DMS 273 treated with DMSO at 0.1 percent for 48 hours (cell line): ENCODE measurements around the gene GOLGA6L7.
A peak's percentile ranks its signal among the peaks of the same experiment; 100 is the strongest.
"Not testable (repeated sequence)": the region's sequence is repeated elsewhere in the genome, so short reads cannot be mapped to it uniquely, and the experiment has no call there.

ENCODE experiments used
- DNase-seq: peaks from one replicate; lab custom pipeline; 2025; lab: John Stamatoyannopoulos, UW

The GOLGA6L7 gene, protein sequence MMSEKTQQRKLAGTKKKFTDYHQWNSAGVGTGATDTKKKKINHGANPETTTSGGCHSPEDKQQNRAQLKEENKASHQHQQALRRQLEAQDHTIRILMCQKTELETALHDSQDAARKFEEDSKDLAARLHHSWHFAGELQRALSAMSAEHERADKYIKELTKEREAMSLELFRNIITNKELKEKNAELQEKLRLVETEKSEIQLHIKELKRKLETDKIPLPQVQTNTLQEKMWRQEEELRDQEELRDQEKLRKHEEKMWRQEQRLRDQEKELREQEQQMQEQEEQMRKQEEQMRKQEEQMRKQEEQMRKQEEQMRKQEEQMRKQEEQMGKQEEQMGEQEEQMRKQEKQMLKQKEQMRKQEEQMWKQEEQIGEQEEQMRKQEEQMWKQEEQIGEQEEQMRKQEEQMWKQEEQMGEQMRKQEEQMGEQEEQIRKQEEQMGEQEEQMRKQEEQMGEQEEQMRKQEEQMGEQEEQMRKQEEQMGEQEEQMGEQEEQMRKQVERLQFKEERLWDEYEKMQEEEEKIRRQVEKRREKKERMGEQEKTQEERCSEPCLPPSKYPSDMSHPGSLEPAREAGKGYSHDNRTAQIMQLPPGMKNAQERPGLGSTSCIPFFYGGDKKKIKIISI

DNA sequence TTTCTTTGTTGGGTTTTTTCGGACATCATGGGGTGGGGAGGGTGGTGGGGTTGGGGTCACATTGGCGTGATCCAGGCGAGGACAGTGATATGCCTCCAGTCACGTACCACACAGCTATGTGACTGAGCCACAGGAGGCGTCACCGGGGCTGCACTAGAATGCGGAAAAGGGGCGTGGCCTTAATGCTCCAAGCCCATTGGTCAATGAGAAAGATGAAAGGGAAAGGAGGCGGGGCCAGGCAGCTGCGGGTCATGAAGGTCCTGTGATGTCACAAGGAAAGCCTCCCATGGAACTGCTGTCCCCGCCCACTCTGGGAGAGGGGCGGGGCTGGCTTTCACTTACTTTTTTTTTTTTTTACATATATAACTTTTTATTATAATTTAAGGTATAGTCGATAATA, at the start of gene GOLGA6L7:
GOLGA6L7 (minus strand) TSS at position 124 of the 400 bp plus-strand sequence; CDS start at position 29, 95 bp downstream.
- DNase-seq = not testable (repeated sequence)

DNA sequence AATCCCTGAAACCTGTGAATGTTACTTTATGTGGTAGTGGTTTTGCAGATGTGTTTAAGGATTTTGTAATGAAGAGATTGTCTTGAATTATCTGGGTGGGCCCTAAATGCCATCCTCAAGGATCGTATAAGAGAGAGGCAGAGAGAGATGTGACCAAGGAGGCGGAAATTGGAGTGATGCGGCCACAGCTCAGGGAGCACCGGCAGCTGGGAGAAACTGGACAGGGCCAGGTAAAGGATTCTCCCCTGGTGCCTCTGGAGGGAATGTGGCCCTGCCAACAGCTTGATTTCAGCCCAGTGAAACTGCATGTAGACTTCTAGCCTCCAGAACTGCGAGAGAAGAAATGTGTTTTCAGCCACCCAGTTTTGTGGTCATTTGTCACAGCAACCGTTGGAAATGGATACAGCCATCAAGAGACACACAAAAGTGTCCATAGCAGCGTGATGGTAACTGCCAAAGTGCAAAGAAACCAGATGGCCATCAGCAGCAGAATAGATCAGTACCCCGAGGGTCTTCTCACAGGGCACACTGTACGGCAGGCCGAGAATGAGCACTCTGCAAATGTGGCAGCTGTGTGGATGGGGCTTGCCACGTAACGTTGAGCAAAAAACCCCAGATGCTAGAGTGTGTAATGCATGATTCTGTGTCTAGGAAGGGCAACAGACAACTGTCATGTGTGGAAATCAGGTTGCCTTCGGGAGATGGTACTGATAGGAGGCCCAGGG, 49.6 kb upstream of the GOLGA6L7 start:
- no peak for DNase-seq

DNA sequence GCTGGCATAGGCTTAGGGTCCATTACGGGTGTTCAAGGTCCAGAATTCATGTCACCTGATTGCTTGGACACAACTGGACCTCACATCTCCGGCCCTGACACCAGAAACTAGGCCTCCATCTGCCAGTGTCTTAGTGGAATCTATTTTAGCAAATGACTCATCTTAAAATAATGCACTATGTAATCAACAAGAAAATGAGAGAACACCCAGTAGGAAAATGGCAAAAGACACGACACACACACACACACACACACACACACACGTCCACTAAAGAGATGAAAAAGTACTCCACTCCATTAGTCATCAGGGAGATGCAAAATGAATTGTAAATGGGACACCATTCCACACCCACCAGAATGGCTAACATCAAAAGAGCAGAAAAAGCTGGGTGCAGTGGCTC, 48.5 kb upstream of the GOLGA6L7 start:
- no peak for DNase-seq

DNA sequence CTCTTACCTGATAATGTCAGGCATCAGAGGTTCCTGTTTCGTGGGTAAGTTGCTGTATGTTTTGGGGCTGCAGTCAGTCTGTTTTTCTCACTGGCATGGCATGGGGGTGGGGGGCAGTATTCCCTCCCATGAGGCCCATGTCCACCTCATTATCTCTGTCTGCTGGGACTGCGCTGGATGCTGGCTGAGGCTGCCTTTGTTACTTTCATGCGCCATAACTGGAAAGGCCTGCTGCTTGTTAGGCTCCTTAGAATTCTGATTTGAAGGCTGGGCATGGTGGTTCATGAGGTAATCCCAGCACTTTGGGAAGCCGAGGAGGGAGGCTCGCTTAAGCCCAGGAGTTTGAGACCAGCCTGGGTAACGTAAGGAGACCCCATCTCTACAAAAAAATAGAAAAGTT, 47.1 kb upstream of the GOLGA6L7 start:
- DNase-seq = no peak

DNA sequence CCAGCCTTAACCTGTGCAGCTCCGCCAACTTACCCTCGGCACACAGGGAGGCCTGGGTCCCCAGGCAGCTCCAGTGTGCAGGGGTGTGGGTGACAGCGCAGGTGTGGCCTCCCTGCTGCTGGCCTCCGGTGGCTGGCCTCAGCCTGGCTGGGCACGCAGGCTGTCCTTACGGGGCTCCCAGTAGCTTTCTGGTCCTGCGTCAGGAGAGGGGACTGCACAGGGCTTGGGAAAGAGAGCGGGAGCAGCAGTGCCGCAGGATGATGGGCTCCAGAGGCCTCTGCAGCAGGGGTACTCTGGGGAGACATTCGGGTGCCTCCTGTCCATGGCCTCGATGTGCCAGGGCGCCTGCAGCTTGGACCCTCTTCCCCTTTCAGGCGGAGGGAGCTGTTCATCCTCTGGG, 46.7 kb upstream of the GOLGA6L7 start:
- DNase-seq = no peak

DNA sequence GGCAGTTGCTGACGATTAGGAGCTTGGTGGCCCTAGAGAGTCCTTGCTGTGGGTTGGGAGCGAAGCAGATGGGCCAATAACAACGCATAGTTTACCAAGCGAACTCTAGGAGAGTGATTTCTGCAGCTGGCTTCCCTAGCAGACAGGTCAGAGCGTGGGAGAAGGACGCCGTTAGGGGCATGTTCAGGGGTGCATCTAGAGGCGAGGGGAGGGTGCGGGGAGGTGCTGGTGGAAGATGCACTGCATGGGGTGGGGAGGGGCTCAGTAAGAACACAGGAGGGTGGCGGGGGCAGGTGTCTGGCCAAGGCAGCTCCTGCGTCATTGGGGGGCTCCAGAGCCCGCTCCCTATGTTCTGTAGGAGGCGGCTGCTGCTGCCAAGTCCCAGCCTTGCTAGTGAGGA, 46.2 kb upstream of the GOLGA6L7 start:
- DNase-seq = no peak

DNA sequence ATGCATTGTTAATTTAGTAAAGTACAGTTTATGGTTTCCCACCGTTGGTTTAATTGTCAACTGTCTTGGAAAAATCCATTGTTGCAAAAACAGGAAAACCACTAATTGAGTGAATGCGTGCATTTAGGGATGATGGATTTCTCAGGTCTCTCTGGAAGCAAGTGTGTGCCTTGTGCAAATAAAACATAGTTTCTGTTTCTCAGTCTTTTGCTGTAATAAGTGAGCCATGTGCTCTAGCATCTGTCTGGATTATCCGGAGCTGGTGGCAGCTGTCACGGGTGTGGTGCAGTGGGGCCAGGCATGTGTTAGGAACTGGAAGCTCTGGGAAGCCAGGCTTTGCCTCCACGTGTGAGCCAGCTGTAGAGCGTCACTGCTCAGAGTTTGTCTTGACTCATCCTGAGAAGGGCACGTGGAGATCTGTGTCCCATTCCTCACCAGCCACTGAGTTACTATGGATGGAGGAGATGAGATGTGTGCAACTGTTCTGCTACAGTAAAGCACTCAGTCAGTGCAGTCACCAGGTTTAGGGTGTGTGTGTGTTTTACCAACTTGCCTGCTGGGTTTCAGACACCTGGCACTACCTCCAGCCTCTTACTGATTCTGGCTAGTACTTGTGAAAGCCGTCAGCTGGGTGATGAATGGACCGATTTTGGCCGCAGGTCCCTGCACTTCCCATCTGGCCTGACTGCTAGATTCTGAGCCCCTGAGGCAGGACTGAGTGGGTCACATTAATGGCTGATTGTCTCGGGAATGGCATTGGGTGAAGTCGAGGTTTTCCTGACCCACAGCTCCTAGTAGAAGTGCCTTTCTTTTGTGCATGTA, 44.6 kb upstream of the GOLGA6L7 start:
- DNase-seq = peak; percentile 84

DNA sequence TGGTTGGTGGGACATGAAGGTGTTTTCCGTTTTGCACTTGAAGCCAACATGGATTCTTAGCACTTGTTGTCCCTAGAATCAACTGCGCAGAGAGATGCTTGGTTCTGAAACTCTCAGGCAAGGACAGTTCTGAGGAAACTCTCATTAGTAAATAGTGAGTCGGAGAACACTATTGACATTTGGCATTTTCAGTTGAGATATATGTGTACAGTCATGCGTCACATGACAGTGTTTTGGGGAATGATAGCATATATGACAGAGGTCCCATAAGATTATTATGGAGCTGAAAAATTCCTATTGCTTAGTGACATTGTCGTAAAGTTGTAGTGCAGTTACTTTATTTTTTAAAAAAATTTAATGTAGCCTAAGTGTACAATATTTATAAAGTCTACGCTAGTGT, 43.1 kb upstream of the GOLGA6L7 start:
- DNase-seq = no peak

DNA sequence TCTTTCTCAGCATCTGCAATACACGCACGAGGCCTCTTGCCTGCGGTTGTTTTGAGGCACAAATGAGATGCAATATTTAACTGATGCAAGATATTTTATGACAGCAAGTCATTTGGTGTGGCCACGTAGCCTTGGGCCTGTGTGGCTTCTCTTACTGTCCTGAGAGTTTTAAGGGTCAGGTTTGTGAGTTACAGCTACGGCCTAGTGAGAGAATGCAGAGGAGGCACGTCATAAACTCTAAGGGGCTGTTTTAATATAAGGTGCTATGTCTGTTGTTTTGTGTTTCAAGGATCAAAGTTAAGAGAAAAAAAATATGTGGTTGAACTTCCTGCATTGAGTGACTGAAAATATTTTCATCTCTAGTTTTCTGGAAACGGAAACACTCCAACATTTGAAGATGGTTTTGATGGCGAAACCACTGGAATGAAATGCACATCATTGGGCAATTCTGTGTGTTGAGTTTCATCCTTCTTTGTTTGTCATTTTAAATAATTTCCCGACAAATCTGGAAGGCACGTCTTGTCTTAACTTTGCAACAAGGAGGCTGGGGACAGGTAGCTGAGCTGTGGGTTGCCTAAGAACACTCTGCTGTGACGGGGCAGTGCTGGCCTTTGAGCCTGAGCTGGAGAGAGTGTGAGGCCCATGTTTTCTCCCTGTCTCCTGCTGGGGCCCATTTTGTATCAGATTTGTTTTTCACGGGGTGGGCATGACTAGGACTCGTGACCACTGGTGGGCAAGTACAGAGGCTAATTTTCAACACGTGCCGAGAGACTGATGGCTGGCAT, 42.5 kb upstream of the GOLGA6L7 start:
- no peak for DNase-seq

DNA sequence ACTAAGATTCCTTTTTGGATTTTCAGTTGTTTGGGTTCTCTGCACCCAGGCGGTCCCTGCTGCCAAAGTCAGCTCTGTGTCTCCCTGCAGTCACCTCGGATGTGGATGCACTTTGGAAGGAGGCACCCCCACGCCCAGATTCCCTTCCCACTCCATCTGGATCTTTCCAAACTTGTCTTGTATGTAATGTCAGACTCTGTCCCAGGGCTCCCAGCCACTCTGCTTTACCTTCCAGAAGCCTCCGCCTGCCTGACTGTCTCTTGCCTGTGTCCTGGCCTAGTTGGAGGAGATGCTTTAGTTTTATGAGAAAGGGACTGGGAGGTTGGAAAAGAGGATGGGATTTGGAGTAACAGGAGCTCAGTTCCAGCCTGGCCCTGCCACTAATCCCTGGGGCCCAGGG, 41.8 kb upstream of the GOLGA6L7 start:
- DNase-seq = not testable (repeated sequence)

DNA sequence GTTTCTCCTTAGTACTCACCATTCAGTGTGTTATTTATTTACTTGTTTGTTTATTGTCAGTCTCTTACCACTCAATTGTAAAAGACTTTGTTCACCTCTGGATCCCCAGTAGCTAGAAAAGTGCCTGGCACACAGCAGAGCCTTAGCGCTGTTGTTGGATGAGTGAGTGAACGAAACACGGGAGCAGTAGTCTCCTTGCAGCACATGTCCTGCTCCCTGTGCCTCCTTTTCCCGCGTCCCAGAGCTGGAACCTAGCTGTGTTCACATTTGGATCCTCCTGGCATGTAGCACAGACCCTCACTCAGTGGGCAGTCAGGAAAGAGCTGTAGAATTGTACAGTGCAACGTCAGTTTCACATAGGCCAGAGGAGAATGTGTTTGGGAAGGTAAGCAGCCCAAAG, 41.4 kb upstream of the GOLGA6L7 start:
- not testable (repeated sequence) for DNase-seq

DNA sequence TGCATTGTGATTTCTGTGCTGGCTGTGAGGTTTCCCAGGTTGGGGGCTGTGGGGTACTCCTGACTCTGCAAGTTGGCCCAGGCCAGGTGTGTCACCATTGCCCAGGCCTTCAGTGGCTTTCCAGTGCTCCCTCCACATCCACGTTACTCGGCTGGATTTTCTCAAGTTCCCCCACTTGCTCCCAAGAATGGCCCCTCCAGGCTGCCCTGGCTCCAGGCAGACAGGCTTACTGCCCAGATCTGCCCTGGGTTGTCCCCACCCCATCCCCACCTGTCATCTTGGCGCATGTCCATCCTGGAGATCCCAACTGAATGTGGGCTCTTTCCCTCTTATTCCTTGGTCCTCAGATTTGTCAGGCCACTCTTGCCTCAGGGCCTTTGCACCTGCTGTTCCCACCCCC, 40.9 kb upstream of the GOLGA6L7 start:
- DNase-seq = peak; percentile 14

DNA sequence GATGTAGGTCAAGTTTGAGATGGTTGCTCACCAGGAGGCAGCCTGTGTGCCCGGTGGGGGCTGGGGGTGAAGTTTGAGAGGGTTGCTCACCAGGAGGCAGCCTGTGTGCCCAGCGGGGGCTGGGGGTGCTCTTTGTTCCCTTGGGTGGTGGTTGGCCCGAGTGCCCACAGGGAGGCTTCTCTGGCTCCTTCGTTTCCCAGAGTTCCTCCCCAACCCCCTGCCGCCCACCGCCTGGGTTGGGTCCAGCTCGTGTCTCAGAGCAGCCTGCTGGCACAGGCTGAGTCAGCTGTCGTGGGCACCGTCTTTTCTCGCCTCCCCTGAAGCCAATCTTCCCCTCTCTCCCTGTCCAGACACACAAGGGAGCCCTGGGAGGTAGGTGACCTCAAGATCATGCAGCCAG, 40.5 kb upstream of the GOLGA6L7 start:
- no peak for DNase-seq

DNA sequence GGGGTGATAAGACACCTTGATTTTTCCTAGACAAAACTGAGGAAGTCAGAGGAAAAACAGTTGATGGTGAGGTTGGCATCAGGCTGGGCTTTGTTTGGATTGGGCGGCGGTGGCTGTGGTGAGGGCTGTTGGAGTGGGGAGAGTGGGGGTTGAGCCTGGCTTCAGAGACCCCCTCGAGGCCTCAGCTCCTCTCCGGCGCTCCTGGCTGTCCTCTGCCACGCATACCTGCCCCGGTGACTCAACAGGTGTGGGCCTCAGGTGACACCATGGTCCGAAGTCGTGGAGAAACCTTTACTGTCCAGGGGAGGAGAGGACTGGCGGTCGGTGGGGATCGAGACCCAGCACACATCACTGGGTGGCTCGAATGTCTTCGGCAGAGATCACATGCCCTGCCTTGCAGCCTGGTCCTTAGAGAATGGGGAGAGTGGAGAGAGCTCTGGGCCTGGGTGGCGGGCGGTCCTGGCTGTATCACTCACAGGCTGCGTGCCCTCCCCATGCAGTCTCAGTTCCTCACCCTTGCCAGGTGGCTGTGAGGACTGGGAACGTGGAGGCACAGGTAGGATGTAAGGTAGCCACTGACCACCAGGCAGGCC, 40.0 kb upstream of the GOLGA6L7 start:
- no peak for DNase-seq

DNA sequence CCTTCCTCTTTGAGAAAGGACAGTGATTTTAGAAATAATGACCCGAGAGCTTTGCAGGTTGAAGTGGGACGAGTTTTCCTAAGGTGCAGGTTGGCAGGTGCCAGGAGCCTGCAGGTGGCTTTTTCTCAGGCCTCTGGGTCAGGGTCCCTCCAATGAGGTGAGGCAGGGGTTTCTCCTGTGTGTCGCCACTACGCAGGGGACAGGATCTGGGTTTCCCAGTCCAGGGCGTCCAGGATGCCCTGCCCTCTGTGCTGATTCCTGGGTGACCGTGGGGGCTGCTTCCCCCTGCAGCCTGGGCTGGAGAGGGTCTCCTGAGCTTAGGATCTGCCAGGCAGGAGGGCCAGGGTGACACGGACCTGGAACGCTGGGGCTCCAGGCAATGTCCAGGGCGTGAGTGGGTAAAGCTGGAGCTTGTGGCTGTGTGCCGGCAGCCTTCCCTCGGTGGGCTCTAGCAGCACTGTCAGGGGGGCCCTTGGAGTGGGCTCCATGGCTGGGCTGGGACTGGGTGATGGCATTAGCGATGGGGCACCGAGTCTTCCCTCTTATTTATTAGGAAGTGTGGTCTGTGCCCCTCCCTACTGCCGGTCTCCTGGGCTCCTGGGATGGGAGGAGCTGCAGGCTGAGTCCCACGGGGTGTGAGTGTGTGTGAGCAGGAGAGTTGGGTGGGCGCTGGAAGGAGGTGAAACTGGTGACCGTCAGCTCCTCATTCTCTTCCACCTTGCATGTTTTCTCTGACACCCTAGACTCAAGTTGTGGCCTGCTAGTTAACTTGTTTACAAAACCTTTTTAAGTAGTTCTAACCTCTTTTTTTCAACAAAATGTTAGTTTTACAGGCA, 39.1 kb upstream of the GOLGA6L7 start:
- DNase-seq = no peak

DNA sequence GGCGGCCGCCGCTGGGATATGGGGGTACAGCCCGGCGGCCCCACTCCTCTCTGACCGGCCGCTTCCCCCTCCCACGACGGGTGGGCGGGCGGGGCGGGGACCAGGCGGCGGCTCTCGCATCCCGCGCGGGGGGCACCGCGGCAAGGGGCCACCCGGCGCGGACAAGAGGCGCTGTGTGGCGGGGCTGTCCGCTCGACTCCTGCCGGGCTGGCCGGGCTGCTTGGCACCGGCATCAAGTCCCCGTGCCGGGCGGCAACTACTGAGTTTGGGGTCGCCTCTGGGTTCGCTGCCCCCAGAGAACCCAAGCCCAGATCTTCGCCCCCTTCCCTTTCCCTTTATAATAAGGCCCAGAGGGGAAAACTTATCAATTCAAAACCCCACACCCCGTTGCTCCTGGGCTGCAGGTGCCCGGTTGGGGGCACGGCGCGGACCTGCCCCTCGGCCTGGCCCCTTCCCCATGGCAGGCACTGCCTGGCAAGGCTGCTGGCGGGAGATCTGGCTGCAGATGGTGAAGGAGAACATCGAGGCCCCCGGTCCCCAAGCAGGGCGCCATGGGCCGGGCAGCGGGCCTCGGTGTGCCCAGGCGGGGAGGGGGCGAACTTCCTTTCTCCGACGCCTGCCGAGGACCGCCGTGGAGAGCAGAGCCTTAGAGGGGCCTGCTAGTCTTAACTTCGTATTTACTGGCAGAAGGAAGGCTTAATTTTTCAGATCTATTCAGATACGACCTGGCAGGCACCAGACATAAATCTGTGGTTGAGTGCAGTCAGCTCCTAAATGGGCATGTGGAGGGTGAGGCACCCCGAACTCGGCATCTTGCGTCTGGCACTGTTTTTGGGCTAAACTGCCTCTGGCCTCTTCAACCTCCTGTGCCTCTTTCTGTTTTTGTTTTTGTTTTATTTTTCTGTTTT, 38.2 kb upstream of the GOLGA6L7 start:
- DNase-seq = no peak

DNA sequence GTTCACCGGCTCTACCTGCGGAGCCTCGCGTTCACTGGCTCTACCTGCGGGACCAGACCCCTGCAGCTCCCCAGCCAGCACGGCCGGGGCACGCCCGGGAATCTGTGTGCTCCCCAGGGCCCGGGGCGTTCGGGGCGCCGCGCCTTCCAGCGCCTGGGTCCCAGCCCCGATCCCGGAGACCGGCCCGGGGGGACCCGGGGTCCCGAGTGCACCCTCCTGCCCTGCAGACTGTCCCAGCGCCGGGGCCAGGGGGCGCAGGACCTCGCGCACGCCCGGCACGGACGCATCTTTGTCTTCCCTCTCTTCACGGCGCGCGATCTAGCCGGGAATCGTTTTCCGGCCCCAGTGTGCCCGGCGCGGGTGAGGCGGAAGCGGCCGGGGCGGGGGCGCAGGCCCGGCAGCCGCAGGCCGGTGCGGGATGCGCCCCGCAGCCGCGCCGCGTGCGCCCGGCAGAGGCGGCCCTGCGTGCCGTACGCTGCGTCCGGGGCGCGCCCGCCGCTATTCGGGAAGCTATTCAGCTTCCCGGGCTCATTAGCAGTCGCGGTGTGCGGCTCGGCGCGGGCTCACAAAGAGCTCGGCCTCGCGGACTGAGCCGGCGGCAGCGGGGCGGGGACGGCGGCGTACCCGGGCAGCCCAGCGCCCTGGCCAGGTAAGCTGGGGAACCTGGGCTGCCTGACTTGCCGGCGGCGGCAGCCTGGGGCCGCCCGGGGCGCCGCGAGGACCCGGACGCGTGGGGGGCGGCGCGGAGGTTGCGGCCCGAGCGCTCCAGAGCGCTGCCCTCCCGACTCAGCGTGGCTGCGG, 37.4 kb upstream of the GOLGA6L7 start, which contains the start of gene APBA2:
APBA2 (plus strand) TSS at position 345 of the 801 bp plus-strand sequence. CDS start 167,911 bp downstream, outside the sequence.
- no peak for DNase-seq

DNA sequence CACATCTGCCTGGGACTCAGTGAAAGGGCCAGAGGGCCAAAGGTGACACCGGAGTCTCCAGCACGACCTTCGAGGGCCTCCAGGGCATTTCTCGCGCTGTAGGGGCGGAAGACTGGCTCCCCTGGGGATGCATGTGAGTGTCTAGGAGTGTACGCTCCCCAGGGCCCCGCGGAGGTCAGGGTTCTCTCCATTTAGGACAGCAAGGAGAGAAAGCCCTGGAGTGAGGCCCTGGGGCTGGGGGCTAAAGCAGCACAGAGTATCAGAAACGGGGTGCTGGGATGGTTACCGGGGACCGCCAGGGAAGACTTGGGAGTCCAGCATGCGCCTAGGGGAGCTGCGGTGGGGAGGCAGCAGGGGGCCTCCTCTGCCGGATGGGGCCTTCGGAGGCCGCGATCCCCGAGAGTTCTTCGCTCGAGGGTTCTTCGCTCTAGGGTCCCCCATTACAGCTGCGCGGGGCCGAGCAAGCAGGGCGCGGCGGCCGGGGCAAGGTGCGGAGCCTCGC, 36.7 kb upstream of the GOLGA6L7 start:
- no peak for DNase-seq
